SK-N-SH (cell line): ENCODE results near the gene ACTN3. TPM values are rescaled to one million over a fixed set of nuclear protein-coding genes. Genes with fewer than 3 reads are reported as not detected.
"Not testable (repeated sequence)": the region's sequence is repeated elsewhere in the genome, so short reads cannot be mapped to it uniquely, and the experiment has no call there.

ENCODE experiments used
- CTCF ChIA-PET: fragments of 300-600, 350-600 bp; formaldehyde crosslinking; extraction: SDS; loops from one replicate; lab custom pipeline; 2021; lab: Yijun Ruan, JAX
- POLR2A ChIA-PET: fragments of 350-600 bp; sonication (Branson Sonifier 250); formaldehyde crosslinking; extraction: SDS; loops from one replicate; lab custom pipeline; 2020; ENCODE audit warnings: antibody characterized with exemption, inconsistent platforms; lab: Yijun Ruan, JAX
- DNase-seq: peaks from one replicate; pipeline ENCODE4 v3.0.0; 2012
- H2AFZ ChIP-seq: fragments of 200-600 bp; sonication (generic); 2 replicates; pipeline ENCODE4 v1.8.1; 2016; ENCODE audit warnings: antibody characterized with exemption, mild to moderate bottlenecking, low read depth
- H3F3A ChIP-seq: fragments of 200-600 bp; sonication (generic); replicated peaks from 2 replicates; pipeline ENCODE3; 2016; ENCODE audit warnings: antibody characterized with exemption, mild to moderate bottlenecking; ENCODE audit not compliant: insufficient read depth
- H3K27ac ChIP-seq, 2 experiments: fragments of 200-500 bp in 1 of 2; fragments of 200-600 bp in 1 of 2; sonication (Bioruptor generic) in 1 of 2; sonication (generic), shearing (Covaris generic) in 1 of 2; 2 replicates each; pipeline versions ENCODE4 v1.5.1 to v1.6.1; 2014 to 2016; ENCODE audit warnings: low read depth in 2 of 2, inconsistent platforms in 1 of 2, low read length in 1 of 2, mild to moderate bottlenecking in 1 of 2, mixed read lengths in 1 of 2
- H3K27me3 ChIP-seq: fragments of 200-600 bp; sonication (generic), shearing (Covaris generic); 2 replicates; pipeline ENCODE4 v1.6.1; 2016; ENCODE audit warnings: mixed run types; ENCODE audit not compliant: insufficient read depth
- H3K36me3 ChIP-seq, 2 experiments: fragments of 200-500 bp in 1 of 2; fragments of 200-600 bp in 1 of 2; sonication (Bioruptor generic) in 1 of 2; sonication (generic) in 1 of 2; replicated peaks in 1 of 2; 2 replicates each; pipeline versions ENCODE3 to v1.5.1; 2014 to 2016; ENCODE audit warnings: low read length in 1 of 2, mild to moderate bottlenecking in 1 of 2; ENCODE audit not compliant: insufficient read depth in 2 of 2, control insufficient read depth in 1 of 2
- H3K4me1 ChIP-seq, 2 experiments: fragments of 200-500 bp in 1 of 2; fragments of 200-600 bp in 1 of 2; sonication (Bioruptor generic) in 1 of 2; sonication (generic), shearing (Covaris generic) in 1 of 2; 2 replicates each; pipeline versions ENCODE4 v1.5.1 to v1.6.1; 2014 to 2016; ENCODE audit warnings: low read depth in 1 of 2, low read length in 1 of 2, mixed run types in 1 of 2; ENCODE audit not compliant: insufficient read depth in 2 of 2, control insufficient read depth in 1 of 2
- H3K4me2 ChIP-seq: fragments of 200-600 bp; sonication (generic), shearing (Covaris generic); 2 replicates; pipeline ENCODE4 v1.6.1; 2017; ENCODE audit warnings: mixed run types
- H3K4me3 ChIP-seq, 2 experiments: fragments of 200-500 bp in 1 of 2; fragments of 200-600 bp in 1 of 2; sonication (Bioruptor generic) in 1 of 2; sonication (generic), shearing (Covaris generic) in 1 of 2; 2 replicates each; pipeline versions ENCODE4 v1.5.1 to v1.8.1; 2014 to 2016; ENCODE audit warnings: low read depth in 2 of 2, inconsistent platforms in 1 of 2, low read length in 1 of 2, mild to moderate bottlenecking in 1 of 2, mixed read lengths in 1 of 2, moderate library complexity in 1 of 2
- H3K79me2 ChIP-seq: fragments of 200-600 bp; sonication (generic); 2 replicates; pipeline ENCODE4 v1.8.1; 2017; ENCODE audit warnings: mild to moderate bottlenecking; ENCODE audit not compliant: insufficient read depth
- H3K9ac ChIP-seq: fragments of 200-600 bp; sonication (generic); 2 replicates; pipeline ENCODE4 v1.6.1; 2017; ENCODE audit warnings: mixed run types
- H3K9me2 ChIP-seq: fragments of 200-600 bp; sonication (generic); 2 replicates; pipeline ENCODE4 v1.6.1; 2017; ENCODE audit warnings: mixed run types
- H3K9me3 ChIP-seq: fragments of 200-600 bp; sonication (generic); 2 replicates; pipeline ENCODE4 v1.6.1; 2017; ENCODE audit warnings: mixed run types, mild to moderate bottlenecking, moderate library complexity
- H4K20me1 ChIP-seq: fragments of 200-600 bp; sonication (generic); 2 replicates; pipeline ENCODE4 v1.6.1; 2017; ENCODE audit warnings: mild to moderate bottlenecking, mixed run types; ENCODE audit not compliant: insufficient read depth
- EP300 ChIP-seq, 2 experiments: IDR thresholded peaks; 2 replicates each; pipeline versions ENCODE4 v1.4.0 to v1.6.1; 2012; ENCODE audit warnings: borderline replicate concordance in 1 of 2, low read depth in 1 of 2, low read length in 1 of 2
- FOSL2 ChIP-seq: IDR thresholded peaks from 2 replicates; pipeline ENCODE4 v1.4.0; 2012; ENCODE audit warnings: low read depth, mild to moderate bottlenecking, moderate library complexity, borderline replicate concordance
- GABPA ChIP-seq: IDR thresholded peaks from 2 replicates; pipeline ENCODE4 v1.4.0; 2012; ENCODE audit warnings: low read depth, mild to moderate bottlenecking
- GATA2 ChIP-seq: sonication (generic); formaldehyde crosslinking; IDR thresholded peaks from 2 replicates; pipeline ENCODE4 v1.5.0; 2020; ENCODE audit warnings: mild to moderate bottlenecking, missing genetic modification reagents
- MEF2A ChIP-seq: IDR thresholded peaks from 2 replicates; pipeline ENCODE4 v1.4.0; 2012; ENCODE audit warnings: low read depth, borderline replicate concordance
- MXI1 ChIP-seq: IDR thresholded peaks from 2 replicates; pipeline ENCODE4 v1.6.1; 2012; ENCODE audit warnings: mild to moderate bottlenecking, low read depth, low read length, improper control_type of control experiment
- NFIC ChIP-seq: IDR thresholded peaks from 2 replicates; pipeline ENCODE4 v1.4.0; 2012; ENCODE audit warnings: borderline replicate concordance
- POLR2AphosphoS5 ChIP-seq: IDR thresholded peaks from 2 replicates; pipeline ENCODE4 v1.6.1; 2012; ENCODE audit warnings: low read depth, low read length
- SIN3A ChIP-seq: IDR thresholded peaks from 2 replicates; pipeline ENCODE4 v1.6.1; 2012; ENCODE audit warnings: low read depth, mild to moderate bottlenecking, low read length, moderate library complexity, borderline replicate concordance
- TAF1 ChIP-seq: IDR thresholded peaks from 2 replicates; pipeline ENCODE4 v1.6.1; 2012; ENCODE audit warnings: low read depth, mild to moderate bottlenecking, low read length, moderate library complexity, borderline replicate concordance
- YY1 ChIP-seq: IDR thresholded peaks from 2 replicates; pipeline ENCODE4 v1.4.0; 2012; ENCODE audit warnings: low read depth, mild to moderate bottlenecking
- WGBS: methylation state at CpG from one replicate; pipeline ENCODE4 v1.1.6; 2017; ENCODE audit warnings: low lambda C conversion rate; 5-methylcytosine and 5-hydroxymethylcytosine counted together
- polyA plus RNA-seq, 3 experiments: library from polyadenylated mRNA; depleted of rRNA; stranded (reverse); fragments of >200 nt; gene quantifications; 2 replicates each; pipeline ENCODE4 v1.2.3, GENCODE V29; 2012
- TF ChIP-seq, protein P1 (sequence below): IDR thresholded peaks from 2 replicates; pipeline ENCODE4 v1.4.0; 2012; ENCODE audit warnings: low read depth
- TF ChIP-seq, protein P2 (sequence below): IDR thresholded peaks from 2 replicates; pipeline ENCODE4; 2012
- TF ChIP-seq, protein P3 (sequence below): fragments of 150-350 bp; IDR thresholded peaks from 2 replicates; pipeline ENCODE4 v1.6.1; 2016; ENCODE audit warnings: mild to moderate bottlenecking, low read depth, low read length
- TF ChIP-seq, protein P4 (sequence below): fragments of 200-600 bp; sonication (generic); IDR thresholded peaks from 2 replicates; pipeline ENCODE4 v1.6.1; 2017; ENCODE audit warnings: antibody characterized with exemption, mild to moderate bottlenecking, moderate library complexity
- TF ChIP-seq, protein P5 (sequence below): IDR thresholded peaks from 2 replicates; pipeline ENCODE4 v1.4.0; 2012; ENCODE audit warnings: low read depth, borderline replicate concordance
- TF ChIP-seq, protein P6 (sequence below): fragments of 150-350 bp; IDR thresholded peaks from 2 replicates; pipeline ENCODE4 v1.6.1; 2017; ENCODE audit warnings: antibody characterized with exemption, low read length, low read depth, borderline replicate concordance

Gene ACTN3
- polyA plus RNA-seq, 1 of the 3 experiments (the other 2 are of a cell fraction) = 0.02 TPM

DNA sequence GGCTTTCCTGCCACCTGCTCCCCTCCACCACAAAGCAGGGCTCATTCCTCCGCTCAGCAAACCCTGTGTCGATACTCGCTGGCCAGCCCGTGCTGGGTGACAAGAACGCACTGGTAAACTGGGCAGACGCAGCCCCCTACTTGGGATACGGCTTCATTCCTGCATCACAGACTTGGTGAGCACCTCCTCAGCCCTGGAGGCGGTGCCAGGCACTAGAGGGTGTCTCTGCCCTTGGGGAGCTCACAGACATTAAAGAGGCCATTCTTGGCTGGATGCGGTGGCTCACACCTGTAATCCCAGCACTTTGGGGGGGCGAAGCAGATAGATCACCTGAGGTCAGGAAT lies 6.9 kb upstream of the ACTN3 start:
- peaks cover 0 to 8% of the 10 kb centered on the region in 2 experiments; a peak in 1 of 4 replicates for H3K4me1 ChIP-seq
- H2AFZ ChIP-seq = no peak overlapping the region
- H3F3A ChIP-seq = no peaks in the 10 kb centered on the region
- H3K9ac ChIP-seq = no peak overlapping the region
- ChIA-PET POLR2A (interaction anchor here (0.6 kb wide), 1 partner anchor 20 kb away, joined by 3 read pairs; no protein-coding TSS in a partner anchor), CTCF (interaction anchor here (0.6 to 0.8 kb wide), 3 partner anchors 130 to 158 kb away, joined by 3 read pairs; partner anchors contain the start of gene RBM4B)
- TF ChIP-seq MEF2A (no peak), POLR2AphosphoS5 (no peak), GABPA (no peak), GATA2 (no peak), TAF1 (no peak), MXI1 (no peak), FOSL2 (no peak), NFIC (no peak), EP300 (IDR thresholded peaks at IDR 0.05; ENCODE audit: borderline replicate concordance in 1 of 2, low read depth in 1 of 2, low read length in 1 of 2) (no peak), SIN3A (no peak), YY1 (no peak)
- TF ChIP-seq, protein P1, sequence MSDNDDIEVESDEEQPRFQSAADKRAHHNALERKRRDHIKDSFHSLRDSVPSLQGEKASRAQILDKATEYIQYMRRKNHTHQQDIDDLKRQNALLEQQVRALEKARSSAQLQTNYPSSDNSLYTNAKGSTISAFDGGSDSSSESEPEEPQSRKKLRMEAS = no peak
- TF ChIP-seq, protein P2, sequence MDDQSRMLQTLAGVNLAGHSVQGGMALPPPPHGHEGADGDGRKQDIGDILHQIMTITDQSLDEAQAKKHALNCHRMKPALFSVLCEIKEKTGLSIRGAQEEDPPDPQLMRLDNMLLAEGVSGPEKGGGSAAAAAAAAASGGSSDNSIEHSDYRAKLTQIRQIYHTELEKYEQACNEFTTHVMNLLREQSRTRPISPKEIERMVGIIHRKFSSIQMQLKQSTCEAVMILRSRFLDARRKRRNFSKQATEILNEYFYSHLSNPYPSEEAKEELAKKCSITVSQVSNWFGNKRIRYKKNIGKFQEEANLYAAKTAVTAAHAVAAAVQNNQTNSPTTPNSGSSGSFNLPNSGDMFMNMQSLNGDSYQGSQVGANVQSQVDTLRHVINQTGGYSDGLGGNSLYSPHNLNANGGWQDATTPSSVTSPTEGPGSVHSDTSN = no peak
- TF ChIP-seq, protein P3, sequence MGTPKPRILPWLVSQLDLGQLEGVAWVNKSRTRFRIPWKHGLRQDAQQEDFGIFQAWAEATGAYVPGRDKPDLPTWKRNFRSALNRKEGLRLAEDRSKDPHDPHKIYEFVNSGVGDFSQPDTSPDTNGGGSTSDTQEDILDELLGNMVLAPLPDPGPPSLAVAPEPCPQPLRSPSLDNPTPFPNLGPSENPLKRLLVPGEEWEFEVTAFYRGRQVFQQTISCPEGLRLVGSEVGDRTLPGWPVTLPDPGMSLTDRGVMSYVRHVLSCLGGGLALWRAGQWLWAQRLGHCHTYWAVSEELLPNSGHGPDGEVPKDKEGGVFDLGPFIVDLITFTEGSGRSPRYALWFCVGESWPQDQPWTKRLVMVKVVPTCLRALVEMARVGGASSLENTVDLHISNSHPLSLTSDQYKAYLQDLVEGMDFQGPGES = no peak
- TF ChIP-seq, protein P4, sequence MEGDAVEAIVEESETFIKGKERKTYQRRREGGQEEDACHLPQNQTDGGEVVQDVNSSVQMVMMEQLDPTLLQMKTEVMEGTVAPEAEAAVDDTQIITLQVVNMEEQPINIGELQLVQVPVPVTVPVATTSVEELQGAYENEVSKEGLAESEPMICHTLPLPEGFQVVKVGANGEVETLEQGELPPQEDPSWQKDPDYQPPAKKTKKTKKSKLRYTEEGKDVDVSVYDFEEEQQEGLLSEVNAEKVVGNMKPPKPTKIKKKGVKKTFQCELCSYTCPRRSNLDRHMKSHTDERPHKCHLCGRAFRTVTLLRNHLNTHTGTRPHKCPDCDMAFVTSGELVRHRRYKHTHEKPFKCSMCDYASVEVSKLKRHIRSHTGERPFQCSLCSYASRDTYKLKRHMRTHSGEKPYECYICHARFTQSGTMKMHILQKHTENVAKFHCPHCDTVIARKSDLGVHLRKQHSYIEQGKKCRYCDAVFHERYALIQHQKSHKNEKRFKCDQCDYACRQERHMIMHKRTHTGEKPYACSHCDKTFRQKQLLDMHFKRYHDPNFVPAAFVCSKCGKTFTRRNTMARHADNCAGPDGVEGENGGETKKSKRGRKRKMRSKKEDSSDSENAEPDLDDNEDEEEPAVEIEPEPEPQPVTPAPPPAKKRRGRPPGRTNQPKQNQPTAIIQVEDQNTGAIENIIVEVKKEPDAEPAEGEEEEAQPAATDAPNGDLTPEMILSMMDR = no peak
- TF ChIP-seq, protein P5, sequence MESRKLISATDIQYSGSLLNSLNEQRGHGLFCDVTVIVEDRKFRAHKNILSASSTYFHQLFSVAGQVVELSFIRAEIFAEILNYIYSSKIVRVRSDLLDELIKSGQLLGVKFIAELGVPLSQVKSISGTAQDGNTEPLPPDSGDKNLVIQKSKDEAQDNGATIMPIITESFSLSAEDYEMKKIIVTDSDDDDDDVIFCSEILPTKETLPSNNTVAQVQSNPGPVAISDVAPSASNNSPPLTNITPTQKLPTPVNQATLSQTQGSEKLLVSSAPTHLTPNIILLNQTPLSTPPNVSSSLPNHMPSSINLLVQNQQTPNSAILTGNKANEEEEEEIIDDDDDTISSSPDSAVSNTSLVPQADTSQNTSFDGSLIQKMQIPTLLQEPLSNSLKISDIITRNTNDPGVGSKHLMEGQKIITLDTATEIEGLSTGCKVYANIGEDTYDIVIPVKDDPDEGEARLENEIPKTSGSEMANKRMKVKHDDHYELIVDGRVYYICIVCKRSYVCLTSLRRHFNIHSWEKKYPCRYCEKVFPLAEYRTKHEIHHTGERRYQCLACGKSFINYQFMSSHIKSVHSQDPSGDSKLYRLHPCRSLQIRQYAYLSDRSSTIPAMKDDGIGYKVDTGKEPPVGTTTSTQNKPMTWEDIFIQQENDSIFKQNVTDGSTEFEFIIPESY = no peak
- TF ChIP-seq, protein P6, sequence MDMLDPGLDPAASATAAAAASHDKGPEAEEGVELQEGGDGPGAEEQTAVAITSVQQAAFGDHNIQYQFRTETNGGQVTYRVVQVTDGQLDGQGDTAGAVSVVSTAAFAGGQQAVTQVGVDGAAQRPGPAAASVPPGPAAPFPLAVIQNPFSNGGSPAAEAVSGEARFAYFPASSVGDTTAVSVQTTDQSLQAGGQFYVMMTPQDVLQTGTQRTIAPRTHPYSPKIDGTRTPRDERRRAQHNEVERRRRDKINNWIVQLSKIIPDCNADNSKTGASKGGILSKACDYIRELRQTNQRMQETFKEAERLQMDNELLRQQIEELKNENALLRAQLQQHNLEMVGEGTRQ = no peak
- H4K20me1 ChIP-seq = no peaks in the 10 kb centered on the region
- no peaks in the 10 kb centered on the region for H3K9me3 ChIP-seq
- peaks cover under 1% of the 10 kb centered on the region for H3K79me2 ChIP-seq
- no peaks in the 10 kb centered on the region for H3K27me3 ChIP-seq
- H3K27ac ChIP-seq = no peak overlapping the region
- peaks cover 4 to 13% of the 10 kb centered on the region in 2 experiments for H3K36me3 ChIP-seq
- H3K4me2 ChIP-seq = no peak overlapping the region
- WGBS = 87% methylated on average over 8 of the region's 10 CpGs
- DNase-seq = no peak
- no peak overlapping the region for H3K4me3 ChIP-seq
- no peaks in the 10 kb centered on the region for H3K9me2 ChIP-seq

DNA sequence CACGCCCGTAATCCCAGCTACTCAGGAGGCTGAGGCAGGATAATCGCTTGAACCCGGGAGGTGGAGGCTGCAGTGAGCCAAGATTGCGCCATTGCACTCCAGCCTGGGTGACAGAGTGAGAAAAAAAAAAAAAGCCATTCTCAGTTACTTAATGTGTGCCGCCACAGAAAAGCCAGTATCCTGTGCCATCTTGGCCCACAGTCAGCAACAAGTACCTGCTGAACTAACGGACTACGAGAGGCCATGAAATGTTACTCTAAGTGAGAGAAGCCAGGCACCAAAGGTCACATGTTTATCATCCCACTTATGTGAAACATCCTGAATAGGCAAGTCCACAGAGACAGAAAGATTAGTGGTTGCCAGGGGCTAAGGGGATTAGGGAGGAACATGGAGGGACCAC lies 6.1 kb upstream of the ACTN3 start:
- H3K36me3 ChIP-seq = peaks cover 4 to 13% of the 10 kb centered on the region in 2 experiments
- not testable (repeated sequence) for H2AFZ ChIP-seq, H3K4me3 ChIP-seq, DNase-seq, H3K9me3 ChIP-seq, H3K4me2 ChIP-seq, H3K79me2 ChIP-seq, H3K4me1 ChIP-seq, H3K9ac ChIP-seq, H3K27ac ChIP-seq, H3K9me2 ChIP-seq, H3K27me3 ChIP-seq, H4K20me1 ChIP-seq, H3F3A ChIP-seq
- POLR2A ChIA-PET = interaction anchor here (0.6 kb wide), 1 partner anchor 19 kb away, joined by 3 read pairs; no protein-coding TSS in a partner anchor
- CTCF ChIA-PET = interaction anchor here (0.6 kb wide), 1 partner anchor 130 kb away, joined by 3 read pairs; no protein-coding TSS in a partner anchor
- 95% methylated on average over 8 of the region's 8 CpGs for WGBS
